GM21825 (cell line): Measurements from ENCODE around the gene FGFR2.

Experiments used
- ATAC-seq: cut with Tn5 transposase; IDR thresholded peaks from one replicate; pipeline ENCODE4 v1.9.1; 2021; ENCODE audit warnings: mild to moderate bottlenecking, moderate library complexity; ENCODE audit not compliant: unreplicated experiment

FGFR2 gene

GRCh38 chr10:121591186-121591585 lies 7.1 kb downstream of the FGFR2 start:
- ATAC-seq: no peak

- ATAC-seq: no peak
Measured at GRCh38 chr10:121590772-121591171, 7.5 kb downstream of the FGFR2 start.

- no peak for ATAC-seq
Measured at GRCh38 chr10:121589553-121589952, 8.7 kb downstream of the FGFR2 start.

GRCh38 chr10:121583857-121584256 lies 14.4 kb downstream of the FGFR2 start:
- no peak for ATAC-seq

- no peak for ATAC-seq
Measured at GRCh38 chr10:121583258-121583657, 15.0 kb downstream of the FGFR2 start.

GRCh38 chr10:121580276-121581116 lies 17.7 kb downstream of the FGFR2 start:
- ATAC-seq: no peak

- no peak for ATAC-seq
Measured at GRCh38 chr10:121579656-121580055, 18.6 kb downstream of the FGFR2 start.

GRCh38 chr10:121578965-121579364 lies 19.3 kb downstream of the FGFR2 start:
- ATAC-seq: no peak

- no peak for ATAC-seq
Measured at GRCh38 chr10:121578298-121578697, 19.9 kb downstream of the FGFR2 start.

GRCh38 chr10:121577568-121577967 lies 20.7 kb downstream of the FGFR2 start:
- ATAC-seq: no peak

- no peak for ATAC-seq
Measured at GRCh38 chr10:121576139-121576538, 22.1 kb downstream of the FGFR2 start.

- no peak for ATAC-seq
Measured at GRCh38 chr10:121574519-121575166, 23.6 kb downstream of the FGFR2 start.

GRCh38 chr10:121573538-121573941 lies 24.7 kb downstream of the FGFR2 start:
- ATAC-seq: no peak

- no peak for ATAC-seq
Measured at GRCh38 chr10:121572859-121573537, 25.2 kb downstream of the FGFR2 start.

GRCh38 chr10:121570315-121570714 lies 27.9 kb downstream of the FGFR2 start:
- ATAC-seq: no peak

GRCh38 chr10:121568275-121568674 lies 30.0 kb downstream of the FGFR2 start:
- no peak for ATAC-seq

GRCh38 chr10:121567569-121567968 lies 30.7 kb downstream of the FGFR2 start:
- ATAC-seq: no peak

- no peak for ATAC-seq
Measured at GRCh38 chr10:121566755-121567154, 31.5 kb downstream of the FGFR2 start.

GRCh38 chr10:121559326-121560026 lies 38.8 kb downstream of the FGFR2 start:
- no peak for ATAC-seq

- ATAC-seq: no peak
Measured at GRCh38 chr10:121558238-121558637, 40.0 kb downstream of the FGFR2 start.

- no peak for ATAC-seq
Measured at GRCh38 chr10:121556918-121557573, 41.2 kb downstream of the FGFR2 start.
